GM21360 (cell line): ENCODE measurements around the gene APP.
A peak's percentile ranks its signal among the peaks of the same experiment; 100 is the strongest.

Experiments used
- ATAC-seq: cut with Tn5 transposase; IDR thresholded peaks from one replicate; pipeline ENCODE4 v1.9.1; 2021; ENCODE audit warnings: mild to moderate bottlenecking, moderate library complexity; ENCODE audit not compliant: unreplicated experiment

Gene APP

GRCh38 chr21:25916226-25916625 is 254.3 kb downstream of the APP start:
- no peak for ATAC-seq

DNA sequence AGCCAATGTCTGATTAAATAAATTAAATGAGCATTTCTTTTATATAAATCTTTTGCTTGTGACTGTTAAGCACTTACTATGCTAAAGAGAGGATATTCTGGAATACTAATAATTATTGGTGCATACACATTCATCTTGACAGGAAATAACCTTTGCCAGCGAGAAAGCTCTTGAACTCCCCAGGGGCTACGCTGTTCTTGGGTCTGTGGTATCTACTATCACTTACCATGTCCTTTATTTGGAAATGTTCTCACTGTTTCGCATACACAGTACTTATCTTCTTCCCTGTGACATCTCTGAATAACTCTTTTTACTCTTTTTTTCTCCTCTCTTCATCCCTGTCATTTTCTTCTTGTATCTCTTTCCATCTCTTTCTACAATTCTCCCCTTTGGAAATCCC is 257.1 kb downstream of the APP start:
- ATAC-seq = no peak

DNA sequence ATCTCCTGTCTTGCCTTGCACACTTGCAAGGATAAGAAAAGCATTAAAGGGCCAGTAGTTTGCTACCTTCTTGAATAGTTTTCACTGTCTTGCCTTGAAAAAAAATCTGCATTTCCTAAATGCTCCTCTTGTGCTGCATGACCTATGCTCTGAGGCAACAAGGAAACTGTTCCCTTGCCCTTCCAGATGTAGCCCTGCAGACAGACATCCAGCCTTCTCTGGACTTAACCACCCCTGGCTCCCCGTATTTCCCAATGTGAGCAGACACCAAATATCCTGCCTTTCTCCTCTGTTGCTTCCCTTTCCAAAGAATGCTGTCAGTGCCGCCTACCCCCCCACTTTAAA is 258.2 kb downstream of the APP start:
- no peak for ATAC-seq

GRCh38 chr21:25911730-25912401 is 258.7 kb downstream of the APP start:
- ATAC-seq = no peak

DNA sequence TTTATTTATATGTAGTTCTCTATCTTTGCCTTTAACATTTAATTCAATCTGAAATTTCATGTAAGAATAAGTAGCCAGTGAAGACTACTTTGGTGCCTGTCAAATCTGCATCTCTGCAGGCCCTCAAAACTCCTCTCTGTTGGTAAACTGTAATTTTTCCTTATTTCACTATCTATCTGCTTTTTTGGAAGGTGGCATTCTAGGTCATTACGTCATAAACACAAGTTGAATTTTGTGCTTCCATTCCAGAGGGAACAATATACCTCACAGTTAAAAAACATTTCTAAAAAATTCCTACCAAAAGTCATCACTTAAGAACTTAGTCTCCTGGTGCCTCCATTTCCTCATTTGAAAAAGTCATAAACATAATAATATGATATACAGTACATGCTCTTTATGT is 259.8 kb downstream of the APP start:
- ATAC-seq = no peak

- ATAC-seq = no peak
Measured at GRCh38 chr21:25909341-25909740, 261.2 kb downstream of the APP start.

DNA sequence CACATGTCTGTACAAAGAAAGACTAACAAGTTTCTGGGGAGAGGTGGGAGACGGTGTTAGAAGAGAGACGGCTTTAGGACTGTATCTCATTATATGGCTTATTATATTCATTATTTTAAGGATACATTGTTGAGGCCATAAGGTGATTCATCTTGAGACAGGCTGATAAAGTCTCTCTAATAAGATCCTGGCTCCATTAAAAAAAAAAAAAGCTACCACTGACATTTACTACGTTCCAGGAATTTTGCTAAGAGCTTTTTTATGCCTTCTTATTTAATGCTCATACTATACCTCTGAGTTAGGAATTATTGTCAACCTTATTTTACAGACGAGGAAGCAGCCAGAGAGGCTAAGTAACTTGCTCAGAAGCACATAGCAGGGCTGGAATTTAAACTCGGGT is 262.1 kb downstream of the APP start:
- ATAC-seq = no peak

DNA sequence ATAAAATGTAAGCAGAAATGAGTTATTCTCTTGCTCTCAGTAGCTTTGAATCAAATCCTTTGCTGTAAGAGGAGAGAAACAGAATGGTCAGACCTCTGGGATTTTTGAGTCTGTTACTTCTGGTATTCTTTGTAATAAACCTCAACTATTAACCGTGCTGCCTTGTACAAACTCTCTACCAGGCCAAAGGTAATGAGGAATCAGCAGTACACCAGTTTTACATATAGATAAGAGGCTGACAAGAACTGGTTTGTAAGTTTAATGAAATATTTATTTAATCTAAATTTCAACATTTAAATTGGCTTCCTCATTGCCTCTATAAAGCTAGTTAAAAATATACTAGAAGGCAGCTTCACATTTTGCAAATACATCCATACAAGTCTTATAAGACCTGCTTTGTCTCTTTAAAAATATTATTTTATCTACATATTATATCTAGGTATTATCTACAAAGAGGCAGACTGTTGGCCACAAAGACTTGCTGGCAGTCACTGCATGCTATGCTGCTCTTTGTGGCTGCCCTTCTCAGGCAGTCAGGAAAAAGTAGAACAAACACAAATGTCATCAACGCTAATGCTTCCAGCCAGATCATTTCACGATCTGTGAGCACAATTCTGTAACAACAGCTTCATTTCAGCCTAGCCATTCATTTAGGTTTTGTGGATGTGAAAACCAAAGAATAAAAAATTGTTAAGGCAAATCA is 262.8 kb downstream of the APP start:
- ATAC-seq = no peak

DNA sequence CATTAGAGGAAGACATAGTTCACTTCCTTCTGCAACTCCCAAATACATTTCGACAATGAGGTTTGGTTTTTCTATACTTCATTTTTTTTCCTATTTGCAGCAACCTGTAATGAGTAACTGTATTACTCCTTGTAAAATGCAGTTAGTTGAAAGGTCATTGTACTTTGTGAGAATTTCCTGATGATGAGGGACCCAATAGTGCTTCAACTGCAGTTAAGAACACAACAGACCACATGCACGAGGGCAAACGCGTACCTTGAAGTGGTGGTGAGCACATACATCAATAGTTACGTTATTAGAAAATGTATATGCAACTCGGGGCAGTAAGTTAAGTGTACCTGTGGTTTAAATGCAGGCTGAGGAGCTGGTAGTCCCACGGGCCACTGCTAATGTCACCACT is 264.0 kb downstream of the APP start:
- no peak for ATAC-seq

DNA sequence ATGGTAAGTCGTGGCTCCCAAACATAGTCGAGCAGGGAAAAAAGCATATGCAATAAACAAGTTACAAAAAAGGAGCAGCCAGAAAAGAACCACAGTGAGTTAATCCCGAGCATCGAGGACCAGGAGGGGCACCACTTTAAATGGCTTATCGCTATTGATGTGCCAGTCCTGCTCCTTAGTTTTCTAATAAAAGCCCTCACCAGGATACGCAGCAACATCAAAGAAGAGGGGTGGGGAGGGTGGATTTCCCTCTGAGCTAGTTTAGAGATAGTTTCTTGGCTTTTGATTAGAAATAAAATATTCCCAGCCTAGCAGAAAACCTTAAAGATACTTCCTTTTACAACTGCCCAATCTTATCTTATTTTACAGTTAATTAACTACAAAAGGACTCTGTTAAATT is 265.4 kb downstream of the APP start:
- ATAC-seq = no peak

- ATAC-seq = no peak
Measured at GRCh38 chr21:25904044-25904695, 266.4 kb downstream of the APP start.

DNA sequence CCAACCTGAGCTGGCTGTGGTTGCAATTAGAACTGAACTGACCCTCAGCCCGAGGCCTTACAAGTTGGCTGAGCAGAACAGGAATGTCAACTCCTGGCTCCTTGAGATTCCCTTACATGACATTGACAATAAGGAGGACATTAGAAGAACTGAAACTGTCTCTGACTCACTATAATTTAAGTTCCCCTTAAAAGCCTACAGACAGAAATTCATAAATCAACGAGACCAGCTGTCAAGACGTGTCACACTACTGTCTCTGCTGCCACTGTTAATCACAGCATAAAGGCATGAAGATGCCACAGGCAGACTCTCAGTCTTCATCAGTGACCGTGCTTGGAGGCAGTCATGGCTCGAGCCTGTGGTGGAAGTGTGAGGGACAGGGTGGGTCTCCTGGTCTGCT is 267.0 kb downstream of the APP start:
- no peak for ATAC-seq

DNA sequence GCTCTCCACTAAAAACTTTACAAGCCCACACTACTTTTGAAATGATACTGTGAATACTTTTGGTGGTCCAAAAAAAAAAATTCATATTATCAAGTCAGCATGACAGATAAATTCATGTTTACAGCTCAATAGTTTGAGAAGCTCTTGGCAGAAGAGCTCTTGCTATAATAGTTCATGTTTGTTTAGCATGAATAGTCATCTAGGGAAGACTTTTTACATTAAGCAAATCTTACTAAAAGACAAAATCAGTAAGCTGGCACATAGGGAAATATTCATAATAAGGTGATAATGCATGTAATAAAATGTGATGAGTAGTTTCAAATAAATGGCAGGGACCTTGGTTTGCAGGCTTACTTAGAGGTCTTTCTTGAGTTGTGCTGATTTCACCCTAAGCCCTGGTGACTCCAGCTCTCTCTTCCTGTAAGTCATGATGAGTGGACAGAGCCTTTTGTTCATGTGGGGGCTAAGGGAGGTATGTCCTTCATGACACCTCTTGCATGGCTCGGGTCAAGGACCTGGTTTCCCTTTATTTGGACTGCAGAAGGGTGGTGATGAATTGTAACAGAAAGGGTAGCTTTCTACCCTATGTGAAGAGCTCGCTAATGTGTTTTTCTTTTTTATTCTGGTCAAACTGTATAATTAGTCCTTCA is 269.1 kb downstream of the APP start:
- no peak for ATAC-seq

DNA sequence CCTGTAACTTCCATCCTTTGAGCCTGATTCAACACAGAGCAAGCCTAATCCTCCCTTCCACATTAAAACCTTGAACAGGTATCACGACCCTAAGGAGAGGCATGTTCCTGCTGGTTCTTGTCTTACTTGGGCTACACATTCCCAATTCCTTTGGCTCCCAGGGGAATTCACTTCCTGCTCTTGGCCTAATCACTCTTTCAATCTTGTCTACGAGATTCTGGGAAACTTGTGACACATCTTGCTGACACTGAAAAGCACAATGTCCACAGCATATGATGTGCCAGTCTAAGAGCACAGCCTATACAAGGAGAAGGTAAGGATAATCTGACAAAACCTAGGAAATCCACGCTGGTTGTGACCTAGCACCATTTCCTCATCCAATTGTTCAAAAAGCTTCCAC is 271.9 kb downstream of the APP start:
- ATAC-seq = no peak

DNA sequence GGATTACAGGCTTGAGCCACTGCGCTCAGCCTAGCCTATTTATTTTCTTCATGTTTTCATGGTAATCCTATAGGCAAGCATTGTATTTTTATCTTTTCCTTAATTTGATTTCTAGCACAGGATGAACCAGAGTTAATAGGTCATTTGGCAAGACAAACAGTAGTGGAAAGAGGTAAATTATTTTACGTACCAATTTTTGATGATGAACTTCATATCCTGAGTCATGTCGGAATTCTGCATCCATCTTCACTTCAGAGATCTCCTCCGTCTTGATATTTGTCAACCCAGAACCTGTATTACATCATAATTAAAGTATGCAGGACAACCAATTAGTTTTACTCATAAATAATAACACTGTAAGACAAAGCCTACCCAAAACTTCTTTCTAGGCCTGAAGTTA is 273.2 kb downstream of the APP start:
- no peak for ATAC-seq

- no peak for ATAC-seq
Measured at GRCh38 chr21:25896501-25897056, 274.0 kb downstream of the APP start.

DNA sequence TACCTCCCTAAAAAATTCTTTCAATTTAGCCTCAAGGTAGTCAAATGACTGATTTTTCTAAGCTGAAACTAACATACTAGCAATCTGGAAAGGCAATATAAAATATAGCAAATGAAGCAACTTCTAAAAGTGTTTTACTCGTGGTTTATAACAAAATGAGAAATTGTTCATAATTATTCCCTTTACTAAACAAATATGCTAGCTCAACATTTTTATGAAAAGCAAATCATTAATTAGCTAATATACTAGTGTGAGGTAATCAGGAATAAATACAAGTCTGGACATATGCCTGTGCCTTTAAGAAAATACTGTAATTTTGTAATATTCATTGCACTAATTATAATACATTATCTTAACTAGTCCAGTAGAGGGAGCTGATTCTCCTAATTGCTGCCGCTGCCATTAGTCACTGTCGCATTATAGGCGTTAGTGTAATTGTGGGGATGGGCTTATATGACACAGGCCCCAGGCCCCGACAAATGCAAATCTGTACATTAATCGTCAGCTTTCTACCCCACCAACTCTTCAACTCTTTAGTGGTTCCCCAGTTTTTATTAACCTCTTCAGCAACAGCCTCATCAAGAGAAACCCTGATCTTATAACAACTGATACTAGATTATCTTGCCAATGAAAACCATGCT is 274.9 kb downstream of the APP start:
- peak; percentile 52 for ATAC-seq

- no peak for ATAC-seq
Measured at GRCh38 chr21:25893191-25893590, 277.4 kb downstream of the APP start.

GRCh38 chr21:25891596-25891995 is 279.0 kb downstream of the APP start:
- ATAC-seq = no peak

GRCh38 chr21:25890001-25890400 is 280.6 kb downstream of the APP start:
- ATAC-seq = no peak

- ATAC-seq = no peak
Measured at GRCh38 chr21:25888711-25889110, 281.9 kb downstream of the APP start.
